Progenitor cell of endocrine pancreas (in vitro differentiated cells): ENCODE measurements around the gene ACSF3. TPM values are rescaled to one million over a fixed set of nuclear protein-coding genes. Genes with fewer than 3 reads are reported as not detected.

Source experiments
- DNase-seq: peaks from one replicate; pipeline ENCODE4 v3.0.0; 2021; ENCODE audit warnings: low spot score; ENCODE audit not compliant: unreplicated experiment
- H3K27ac Mint-ChIP-seq: 2 replicates; pipeline ENCODE4 v1.8.0; 2021; ENCODE audit warnings: mild to moderate bottlenecking, moderate library complexity, mixed read lengths
- H3K27me3 Mint-ChIP-seq: 2 replicates; pipeline ENCODE4 v1.8.0; 2021; ENCODE audit warnings: mixed read lengths
- H3K36me3 Mint-ChIP-seq: 2 replicates; pipeline ENCODE4 v1.8.0; 2022; ENCODE audit warnings: mixed read lengths; ENCODE audit not compliant: insufficient read depth
- H3K4me1 Mint-ChIP-seq: 2 replicates; pipeline ENCODE4 v1.8.0; 2021; ENCODE audit warnings: low read depth, mixed read lengths
- H3K4me3 Mint-ChIP-seq: 2 replicates; pipeline ENCODE4 v1.8.0; 2021; ENCODE audit warnings: low read depth, mild to moderate bottlenecking, moderate library complexity, mixed read lengths
- H3K9me3 Mint-ChIP-seq: 2 replicates; pipeline ENCODE4 v1.8.0; 2021; ENCODE audit warnings: low read depth, mixed read lengths
- CTCF ChIP-seq: fragments of 200-600 bp; sonication (generic); IDR thresholded peaks from one replicate; pipeline ENCODE4 v1.5.0; 2021; ENCODE audit warnings: antibody characterized with exemption, mild to moderate bottlenecking; ENCODE audit not compliant: unreplicated experiment
- total RNA-seq: library from RNA; stranded (reverse); gene quantifications from 2 replicates; pipeline ENCODE4 v1.2.1, GENCODE V29; 2021

Gene ACSF3
- total RNA-seq, 1 donor from 2014 or later, result 31.3 TPM

GRCh38 chr16:89080196-89080853, 13.3 kb upstream of the ACSF3 start:
- H3K4me1 Mint-ChIP-seq, result peaks cover 1% of the 10 kb centered on the region
- DNase-seq, result no peak
- H3K27ac Mint-ChIP-seq, result no peak overlapping the region
- TF ChIP-seq CTCF, result no peak
- no peak overlapping the region for H3K4me3 Mint-ChIP-seq
- peaks cover 4% of the 10 kb centered on the region for H3K9me3 Mint-ChIP-seq
- H3K27me3 Mint-ChIP-seq, result peaks cover 12% of the 10 kb centered on the region
- no peaks in the 10 kb centered on the region for H3K36me3 Mint-ChIP-seq

- H3K36me3 Mint-ChIP-seq, result no peaks in the 10 kb centered on the region
Measured at GRCh38 chr16:89081556-89081955, 12.1 kb upstream of the ACSF3 start.

GRCh38 chr16:89084411-89084810, 9.2 kb upstream of the ACSF3 start:
- H3K36me3 Mint-ChIP-seq, result no peaks in the 10 kb centered on the region

More at GRCh38 chr16:89081556-89081955, 12.1 kb upstream of the ACSF3 start:
- Mint-ChIP-seq H3K4me3 (no peak overlapping the region), H3K27me3 (peaks cover 18% of the 10 kb centered on the region), H3K4me1 (peaks cover 1% of the 10 kb centered on the region), H3K9me3 (no peaks in the 10 kb centered on the region), H3K27ac (no peak overlapping the region)
- no peak for TF ChIP-seq CTCF
- no peak for DNase-seq

GRCh38 chr16:89084814-89085612, 8.6 kb upstream of the ACSF3 start:
- Mint-ChIP-seq H3K9me3 (no peaks in the 10 kb centered on the region), H3K4me3 (no peak overlapping the region), H3K27me3 (peaks cover 38% of the 10 kb centered on the region), H3K4me1 (peaks cover 4% of the 10 kb centered on the region), H3K27ac (no peak overlapping the region), H3K36me3 (no peaks in the 10 kb centered on the region)
- DNase-seq, result no peak
- TF ChIP-seq CTCF, result no peak

More at GRCh38 chr16:89084411-89084810, 9.2 kb upstream of the ACSF3 start:
- H3K4me1 Mint-ChIP-seq, result peaks cover 4% of the 10 kb centered on the region
- no peak overlapping the region for H3K4me3 Mint-ChIP-seq
- no peaks in the 10 kb centered on the region for H3K9me3 Mint-ChIP-seq
- H3K27me3 Mint-ChIP-seq, result peaks cover 32% of the 10 kb centered on the region
- no peak for DNase-seq
- TF ChIP-seq CTCF, result no peak
- H3K27ac Mint-ChIP-seq, result peak overlapping the region; percentile 93

GRCh38 chr16:89085755-89086154, 7.9 kb upstream of the ACSF3 start:
- Mint-ChIP-seq H3K4me3 (no peak overlapping the region), H3K9me3 (no peaks in the 10 kb centered on the region), H3K4me1 (peaks cover 6% of the 10 kb centered on the region), H3K27me3 (peaks cover 45% of the 10 kb centered on the region), H3K27ac (no peak overlapping the region), H3K36me3 (no peaks in the 10 kb centered on the region)
- TF ChIP-seq CTCF, result no peak
- DNase-seq, result no peak
